GM12878 (cell line): ENCODE measurements around the gene POSTN. TPM values are rescaled to one million over a fixed set of nuclear protein-coding genes. Genes with fewer than 3 reads are reported as not detected.
"Not testable (repeated sequence)": the region's sequence is repeated elsewhere in the genome, so short reads cannot be mapped to it uniquely, and the experiment has no call there.

Source experiments
- ATAC-seq: fragments of 200-7000 bp; cut with Tn5 transposase; 3 replicates; pipeline ENCODE4 v1.9.1; 2020; ENCODE audit warnings: mild to moderate bottlenecking, moderate library complexity
- BruUV-seq: library from RNA; stranded (reverse); fragments of 400-500 nt; replicated peaks from 2 replicates; lab custom pipeline; 2021; lab: Mats Ljungman, UMichigan
- CTCF ChIA-PET: fragments of 300-600 bp; sonication (Branson Sonifier 250); formaldehyde crosslinking; extraction: SDS; loops from one replicate; lab custom pipeline; 2021; ENCODE audit warnings: inconsistent platforms; lab: Yijun Ruan, JAX
- POLR2A ChIA-PET: fragments of 350-600 bp; formaldehyde crosslinking; extraction: SDS; loops from one replicate; lab custom pipeline; 2021; ENCODE audit warnings: inconsistent platforms; lab: Charles Lee
- RAD21 ChIA-PET: fragments of 300-600 bp; sonication (Branson Sonifier 250); formaldehyde crosslinking; loops from one replicate; lab custom pipeline; 2023; ENCODE audit warnings: antibody characterized with exemption; ENCODE audit not compliant: unreplicated experiment; lab: Charles Lee
- SMC1A ChIA-PET: fragments of 300-600 bp; sonication (Branson Sonifier 250); formaldehyde crosslinking; loops from one replicate; lab custom pipeline; 2023; ENCODE audit not compliant: unreplicated experiment, uncharacterized antibody; lab: Charles Lee
- DNase-seq: peaks from one replicate; pipeline ENCODE4 v3.0.0-alpha.2; 2011; ENCODE audit warnings: low read depth, low spot score
- FAIRE-seq: peaks from 3 replicates; lab custom pipeline; 2011; peaks lifted over from hg19 to GRCh38; lab: Jason Lieb, UNC
- H2AFZ ChIP-seq: 2 replicates; pipeline ENCODE4 v1.6.0; 2011; ENCODE audit warnings: low read depth, low read length, control low read depth; ENCODE audit not compliant: control insufficient read depth
- H3K27ac ChIP-seq: 2 replicates; pipeline ENCODE4 v1.5.1; 2011; ENCODE audit warnings: control low read depth; ENCODE audit not compliant: control insufficient read depth, insufficient read depth
- H3K27me3 ChIP-seq, 2 experiments: replicated peaks in 1 of 2; 2 replicates each; pipeline versions ENCODE4 v1.6.0 to v1.6.1; 2011; ENCODE audit warnings: low read length in 1 of 2; ENCODE audit not compliant: control insufficient read depth in 2 of 2, insufficient read depth in 2 of 2
- H3K36me3 ChIP-seq, 2 experiments: 2 replicates each; pipeline ENCODE4 v1.5.1; 2011; ENCODE audit warnings: low read length in 1 of 2; ENCODE audit not compliant: control insufficient read depth in 2 of 2, insufficient read depth in 2 of 2
- H3K4me1 ChIP-seq: 2 replicates; pipeline ENCODE4 v1.6.1; 2011; ENCODE audit warnings: mild to moderate bottlenecking, low read length, moderate library complexity, mixed read lengths; ENCODE audit not compliant: control insufficient read depth, insufficient read depth
- H3K4me2 ChIP-seq: 2 replicates; pipeline ENCODE4 v1.6.0; 2011; ENCODE audit warnings: control low read depth; ENCODE audit not compliant: control insufficient read depth, insufficient read depth
- H3K4me3 ChIP-seq: fragments of 200-600 bp; sonication (generic); 2 replicates; pipeline ENCODE4 v1.5.1; 2016
- H3K79me2 ChIP-seq: 2 replicates; pipeline ENCODE4 v1.6.0; 2011; ENCODE audit warnings: low read length; ENCODE audit not compliant: control insufficient read depth, insufficient read depth
- H3K9ac ChIP-seq: 2 replicates; pipeline ENCODE4 v1.8.0; 2011; ENCODE audit warnings: low read length, control low read depth, mixed read lengths; ENCODE audit not compliant: control insufficient read depth, insufficient read depth
- H3K9me3 ChIP-seq: replicated peaks from 3 replicates; pipeline ENCODE4 v1.5.1; 2011; ENCODE audit warnings: mild to moderate bottlenecking, low read length; ENCODE audit not compliant: control insufficient read depth, insufficient read depth
- H4K20me1 ChIP-seq: 2 replicates; pipeline ENCODE4 v1.6.0; 2011; ENCODE audit not compliant: control insufficient read depth, insufficient read depth
- BCL3 ChIP-seq: IDR thresholded peaks from 2 replicates; pipeline ENCODE4 v1.6.1; 2011; ENCODE audit warnings: borderline replicate concordance, low read depth, mild to moderate bottlenecking, moderate library complexity, low read length; ENCODE audit not compliant: insufficient read depth, poor library complexity, severe bottlenecking
- MEF2A ChIP-seq: IDR thresholded peaks from 2 replicates; pipeline ENCODE4 v1.6.1; 2011; ENCODE audit warnings: low read depth, mild to moderate bottlenecking, low read length, moderate library complexity; ENCODE audit not compliant: insufficient read depth
- MYC ChIP-seq: IDR thresholded peaks from 2 replicates; pipeline ENCODE4 v1.6.1; 2011; ENCODE audit warnings: mild to moderate bottlenecking, low read length, moderate library complexity, inconsistent platforms; ENCODE audit not compliant: insufficient read depth, insufficient replicate concordance, insufficient read length, severe bottlenecking
- RFX5 ChIP-seq: IDR thresholded peaks from 2 replicates; pipeline ENCODE4 v1.6.1; 2011; ENCODE audit warnings: low read depth, low read length, improper control_type of control experiment
- SPI1 ChIP-seq: IDR thresholded peaks from 2 replicates; pipeline ENCODE4 v1.6.1; 2011; ENCODE audit warnings: low read depth, mild to moderate bottlenecking, low read length, moderate library complexity, borderline replicate concordance; ENCODE audit not compliant: insufficient read depth
- WGBS: methylation state at CpG from one replicate; pipeline ENCODE4 v1.1.6; 2016; ENCODE audit warnings: low lambda C conversion rate; ENCODE audit not compliant: insufficient replicate concordance, insufficient coverage; ENCODE audit errors: missing lambda C conversion rate; 5-methylcytosine and 5-hydroxymethylcytosine counted together
- in situ Hi-C: fragments of 300-500 bp; cut with MboI; formaldehyde crosslinking; loops from 9 replicates; pipeline ENCODE4 v1.14.3; 2018; ENCODE audit warnings: mixed read lengths
- intact Hi-C: fragments of 100-400 bp; cut with micrococcal nuclease; formaldehyde crosslinking; loops from one replicate; pipeline ENCODE4 v1.14.2; 2022; ENCODE audit not compliant: unreplicated experiment
- polyA plus RNA-seq, 11 experiments: library from polyadenylated mRNA; depleted of rRNA in 4 of 11; unstranded in 6 of 11; stranded (reverse) in 5 of 11; fragments of >200 nt; fragmentation: Nextera tagmentation in 4 of 11; fragmentation: Illumina TruSeq in 1 of 11; extraction: Ambion mirVana in 4 of 11; extraction: Trizol in 1 of 11; gene quantifications; 1 replicate in 1 of 11; 2 replicates in 10 of 11; pipeline versions ENCODE4 v1.2.1 to v1.2.3, GENCODE V29; 2011 to 2016; ENCODE audit warnings: inconsistent platforms in 2 of 11, missing spikeins in 2 of 11, low read depth in 1 of 11
- total RNA-seq, 4 experiments: library from RNA; depleted of rRNA in 3 of 4; stranded (reverse); fragments of >200 nt in 3 of 4; fragmentation: Illumina TruSeq in 1 of 4; extraction: Trizol in 1 of 4; gene quantifications; 2 replicates each; pipeline versions ENCODE4 v1.2.1 to v1.2.3, GENCODE V29; 2013 to 2021

The POSTN gene
- total and polyA plus RNA-seq, 10 of the 15 experiments (the other 5 are each of a cell fraction or from before 2014, with no cell fraction given): 0.05 to 0.13 (median 0.08) TPM; not detected in 7

GRCh38 chr13:37594550-37594949 lies 4.0 kb downstream of the POSTN start:
- H3K27ac ChIP-seq: no peak overlapping the region
- no peak overlapping the region for H3K4me2 ChIP-seq
- TF ChIP-seq SPI1 (no peak), MEF2A (no peak), RFX5 (no peak), MYC (no peak), BCL3 (no peak)
- no TSS peak for BruUV-seq
- no peak overlapping the region for H3K4me3 ChIP-seq
- H3K9me3 ChIP-seq: no peaks in the 10 kb centered on the region
- CTCF ChIA-PET: interaction anchor here (0.7 kb wide), 1 partner anchor 9 kb away, joined by 4 read pairs; no protein-coding TSS in a partner anchor
- SMC1A ChIA-PET: no interaction called here
- H3K36me3 ChIP-seq: no peaks in the 10 kb centered on the region
- H2AFZ ChIP-seq: no peak overlapping the region
- H3K27me3 ChIP-seq: no peaks in the 10 kb centered on the region
- H3K4me1 ChIP-seq: no peaks in the 10 kb centered on the region
- DNase-seq (no peak), FAIRE-seq (no peak), ATAC-seq (no peak)
- POLR2A ChIA-PET: no interaction called here
- H3K79me2 ChIP-seq: no peaks in the 10 kb centered on the region
- no peak overlapping the region for H3K9ac ChIP-seq
- in situ Hi-C loops (no loop called here), intact Hi-C loops (no loop called here)
- no peaks in the 10 kb centered on the region for H4K20me1 ChIP-seq
- WGBS: 0% methylated on average over 2 of the region's 2 CpGs
- RAD21 ChIA-PET: no interaction called here

- H3K4me3 ChIP-seq, DNase-seq, FAIRE-seq, H3K9me3 ChIP-seq, H3K4me2 ChIP-seq, H4K20me1 ChIP-seq, H2AFZ ChIP-seq, H3K27me3 ChIP-seq, H3K9ac ChIP-seq, BruUV-seq, intact Hi-C loops, H3K4me1 ChIP-seq, ATAC-seq, SMC1A ChIA-PET, H3K36me3 ChIP-seq, H3K27ac ChIP-seq, CTCF ChIA-PET, H3K79me2 ChIP-seq, in situ Hi-C loops, RAD21 ChIA-PET, POLR2A ChIA-PET: not testable (repeated sequence)
- 51% methylated on average over 4 of the region's 4 CpGs for WGBS
Observed at GRCh38 chr13:37589381-37589780, 9.2 kb downstream of the POSTN start.
